NCI-H1694 treated with DMSO at 0.1 percent for 48 hours (cell line): Measurements from ENCODE around the gene ETFA.
A peak's percentile ranks its signal among the peaks of the same experiment; 100 is the strongest.

ENCODE experiments used
- DNase-seq: peaks from one replicate; lab custom pipeline; 2025; lab: John Stamatoyannopoulos, UW

Gene ETFA

GRCh38 chr15:76311100-76311953, at the start of gene ETFA:
Gene ETFA (minus strand): TSS chr15:76311469. CDS start chr15:76311388, 81 bp downstream.
- DNase-seq, result peak; percentile 84

GRCh38 chr15:76360416-76360815, 49.1 kb upstream of the ETFA start:
- no peak for DNase-seq

GRCh38 chr15:76359152-76359551, 47.9 kb upstream of the ETFA start:
- no peak for DNase-seq

- DNase-seq, result no peak
Measured at GRCh38 chr15:76358453-76358852, 47.2 kb upstream of the ETFA start.

GRCh38 chr15:76354823-76355440, 43.7 kb upstream of the ETFA start:
- no peak for DNase-seq

GRCh38 chr15:76353903-76354302, 42.6 kb upstream of the ETFA start:
- DNase-seq, result no peak

GRCh38 chr15:76353023-76353577, 41.8 kb upstream of the ETFA start:
- no peak for DNase-seq

GRCh38 chr15:76349301-76350070, 38.2 kb upstream of the ETFA start:
- no peak for DNase-seq

- DNase-seq, result no peak
Measured at GRCh38 chr15:76347482-76348055, 36.3 kb upstream of the ETFA start.

- DNase-seq, result no peak
Measured at GRCh38 chr15:76346669-76347481, 35.6 kb upstream of the ETFA start.

GRCh38 chr15:76345880-76346668, 34.8 kb upstream of the ETFA start:
- no peak for DNase-seq

GRCh38 chr15:76345583-76345879, 34.3 kb upstream of the ETFA start:
- no peak for DNase-seq

- DNase-seq, result no peak
Measured at GRCh38 chr15:76344893-76345582, 33.8 kb upstream of the ETFA start.

GRCh38 chr15:76343313-76343996, 32.2 kb upstream of the ETFA start:
- DNase-seq, result no peak

GRCh38 chr15:76342382-76343201, 31.3 kb upstream of the ETFA start:
- no peak for DNase-seq

- no peak for DNase-seq
Measured at GRCh38 chr15:76342058-76342381, 30.8 kb upstream of the ETFA start.

- no peak for DNase-seq
Measured at GRCh38 chr15:76341366-76342057, 30.2 kb upstream of the ETFA start.

- no peak for DNase-seq
Measured at GRCh38 chr15:76340803-76341365, 29.6 kb upstream of the ETFA start.
